K562 (cell line): ENCODE results near the gene CCDC167. TPM values are rescaled to one million over a fixed set of nuclear protein-coding genes. Genes with fewer than 3 reads are reported as not detected.

ENCODE experiments used
- CAMTA2 ChIP-seq: fragments of 250-450 bp; sonication (Bioruptor Pico); conservative IDR thresholded peaks from 2 replicates; pipeline ENCODE4 v1.5.1; 2022
- CBX8 ChIP-seq: fragments of 200-600 bp; sonication (generic); IDR thresholded peaks from 2 replicates; pipeline ENCODE4 v1.6.1; 2012; ENCODE audit warnings: borderline replicate concordance, mixed run types, low read depth, mild to moderate bottlenecking, moderate library complexity, mixed read lengths, low read length, control low read depth, inconsistent platforms; ENCODE audit not compliant: poor library complexity, severe bottlenecking; ENCODE audit errors: extremely low read depth
- CTBP1 ChIP-seq: fragments of 450-650 bp; IDR thresholded peaks from 2 replicates; pipeline ENCODE4 v1.6.1; 2016; ENCODE audit warnings: borderline replicate concordance
- FOXK2 ChIP-seq, 2 experiments: fragments of 450-650 bp; IDR thresholded peaks in 1 of 2; conservative IDR thresholded peaks in 1 of 2; 2 replicates each; pipeline ENCODE4 v1.6.1; 2016; ENCODE audit warnings: low read depth in 2 of 2, mild to moderate bottlenecking in 1 of 2
- IRF1 ChIP-seq: sonication (generic); formaldehyde crosslinking; IDR thresholded peaks from 2 replicates; pipeline ENCODE4 v1.8.0; 2022; ENCODE audit warnings: missing genetic modification reagents, mild to moderate bottlenecking, borderline replicate concordance
- MAZ ChIP-seq, 2 experiments: fragments of 450-650 bp in 1 of 2; sonication (generic) in 1 of 2; formaldehyde crosslinking; IDR thresholded peaks in 1 of 2; conservative IDR thresholded peaks in 1 of 2; 2 replicates each; pipeline versions ENCODE4 v1.4.0 to v1.5.0; 2020; ENCODE audit warnings: mild to moderate bottlenecking in 1 of 2, missing genetic modification reagents in 1 of 2
- MTA1 ChIP-seq: fragments of 450-650 bp; IDR thresholded peaks from 2 replicates; pipeline ENCODE4 v1.6.1; 2017; ENCODE audit warnings: borderline replicate concordance
- NBN ChIP-seq: fragments of 450-650 bp; IDR thresholded peaks from 2 replicates; pipeline ENCODE4 v1.6.1; 2016; ENCODE audit warnings: low read depth, mild to moderate bottlenecking
- NR2C2 ChIP-seq, 2 experiments: fragments of 200-800 bp in 1 of 2; sonication (Bioruptor generic) in 1 of 2; sonication (generic) in 1 of 2; formaldehyde crosslinking in 1 of 2; IDR thresholded peaks; 2 replicates each; pipeline versions ENCODE4 v1.6.1 to v1.8.0; 2016 to 2022; ENCODE audit warnings: mild to moderate bottlenecking in 1 of 2, missing compliant biosample characterization in 1 of 2, missing genetic modification characterization in 1 of 2, missing genetic modification reagents in 1 of 2
- POLR2G ChIP-seq: fragments of 200-400 bp; formaldehyde crosslinking; IDR thresholded peaks from 2 replicates; pipeline ENCODE4 v1.6.1; 2017; ENCODE audit warnings: low read depth, mild to moderate bottlenecking, antibody characterized with exemption, low read length, moderate library complexity
- RNF219 ChIP-seq: fragments of 250-450 bp; sonication (Bioruptor Pico); IDR thresholded peaks from 2 replicates; pipeline ENCODE4 v1.5.0; 2022; ENCODE audit warnings: mild to moderate bottlenecking
- TFAM ChIP-seq: fragments of 250-450 bp; sonication (Bioruptor Pico); conservative IDR thresholded peaks from 2 replicates; pipeline ENCODE4 v1.5.0; 2021; ENCODE audit warnings: mild to moderate bottlenecking, moderate library complexity
- ZNF76 ChIP-seq: fragments of 250-450 bp; sonication (Bioruptor Pico); IDR thresholded peaks from 2 replicates; pipeline ENCODE4 v1.4.0; 2020; ENCODE audit warnings: mild to moderate bottlenecking, moderate library complexity, borderline replicate concordance
- ZNF778 ChIP-seq: fragments of 450-650 bp; formaldehyde crosslinking; IDR thresholded peaks from 2 replicates; pipeline ENCODE4 v1.4.0; 2020; ENCODE audit warnings: mild to moderate bottlenecking, moderate library complexity
- ZNF780A ChIP-seq: fragments of 250-450 bp; sonication (Bioruptor Pico); IDR thresholded peaks from 2 replicates; pipeline ENCODE4 v1.5.0; 2021; ENCODE audit warnings: mild to moderate bottlenecking
- polyA plus RNA-seq, 8 experiments: library from polyadenylated mRNA; depleted of rRNA in 4 of 8; stranded (reverse) in 5 of 8; unstranded in 3 of 8; fragments of >200 nt; fragmentation: Nextera tagmentation in 2 of 8; fragmentation: Illumina TruSeq in 1 of 8; extraction: Ambion mirVana in 2 of 8; extraction: Trizol in 1 of 8; gene quantifications; 2 replicates each; pipeline versions ENCODE4 v1.2.1 to v1.2.3, GENCODE V29; 2011 to 2014; ENCODE audit warnings: inconsistent platforms in 1 of 8, missing spikeins in 1 of 8
- total RNA-seq, 7 experiments: library from RNA; depleted of rRNA in 6 of 7; stranded (reverse); fragments of >200 nt in 6 of 7; fragmentation: Illumina TruSeq in 2 of 7; extraction: Trizol in 2 of 7; gene quantifications; 2 replicates each; pipeline versions ENCODE4 v1.2.1 to v1.2.3, GENCODE V29; 2011 to 2021; ENCODE audit warnings: low replicate concordance in 1 of 7
- TF ChIP-seq, protein P1 (sequence below), 2 experiments: fragments of 150-350 bp in 1 of 2; IDR thresholded peaks; 2 replicates each; pipeline ENCODE4 v1.6.1; 2012 to 2016; ENCODE audit warnings: low read depth in 2 of 2, low read length in 2 of 2, mild to moderate bottlenecking in 1 of 2, moderate library complexity in 1 of 2
- TF ChIP-seq, protein P2 (sequence below): sonication (generic); formaldehyde crosslinking; IDR thresholded peaks from 2 replicates; pipeline ENCODE4 v1.5.0; 2020; ENCODE audit warnings: missing genetic modification reagents
- TF ChIP-seq, protein P3 (sequence below), 2 experiments: fragments of 450-650 bp; conservative IDR thresholded peaks; 2 replicates each; pipeline ENCODE4 v1.6.1; 2017; ENCODE audit warnings: mild to moderate bottlenecking in 2 of 2, moderate library complexity in 2 of 2

Gene CCDC167
- total and polyA plus RNA-seq, 9 of the 15 experiments (the other 6 are each of a cell fraction or from before 2014, with no cell fraction given), result 26.0 to 114 (median 45.2) TPM

DNA sequence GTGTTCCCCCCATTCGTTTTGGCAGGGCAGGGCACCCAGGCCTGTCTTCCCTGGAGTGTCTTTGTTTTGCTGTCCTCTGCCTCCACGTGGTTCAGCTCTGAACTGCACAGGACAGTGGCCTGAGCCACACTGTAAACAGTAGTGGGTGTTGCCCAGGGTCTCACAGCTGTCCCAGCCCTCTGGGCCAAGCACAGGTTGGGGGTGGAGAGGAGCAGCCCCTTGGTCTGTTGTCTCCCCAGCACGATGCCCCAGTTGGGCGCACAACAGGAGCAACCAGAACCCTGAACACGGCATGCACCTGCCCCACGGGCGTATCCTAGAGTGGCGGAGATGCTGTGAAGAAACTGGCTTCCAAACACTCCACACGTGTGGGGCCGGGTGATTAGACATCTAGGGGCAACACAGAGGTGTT, 14.4 kb downstream of the CCDC167 start (continued):
- TF ChIP-seq, protein P1, sequence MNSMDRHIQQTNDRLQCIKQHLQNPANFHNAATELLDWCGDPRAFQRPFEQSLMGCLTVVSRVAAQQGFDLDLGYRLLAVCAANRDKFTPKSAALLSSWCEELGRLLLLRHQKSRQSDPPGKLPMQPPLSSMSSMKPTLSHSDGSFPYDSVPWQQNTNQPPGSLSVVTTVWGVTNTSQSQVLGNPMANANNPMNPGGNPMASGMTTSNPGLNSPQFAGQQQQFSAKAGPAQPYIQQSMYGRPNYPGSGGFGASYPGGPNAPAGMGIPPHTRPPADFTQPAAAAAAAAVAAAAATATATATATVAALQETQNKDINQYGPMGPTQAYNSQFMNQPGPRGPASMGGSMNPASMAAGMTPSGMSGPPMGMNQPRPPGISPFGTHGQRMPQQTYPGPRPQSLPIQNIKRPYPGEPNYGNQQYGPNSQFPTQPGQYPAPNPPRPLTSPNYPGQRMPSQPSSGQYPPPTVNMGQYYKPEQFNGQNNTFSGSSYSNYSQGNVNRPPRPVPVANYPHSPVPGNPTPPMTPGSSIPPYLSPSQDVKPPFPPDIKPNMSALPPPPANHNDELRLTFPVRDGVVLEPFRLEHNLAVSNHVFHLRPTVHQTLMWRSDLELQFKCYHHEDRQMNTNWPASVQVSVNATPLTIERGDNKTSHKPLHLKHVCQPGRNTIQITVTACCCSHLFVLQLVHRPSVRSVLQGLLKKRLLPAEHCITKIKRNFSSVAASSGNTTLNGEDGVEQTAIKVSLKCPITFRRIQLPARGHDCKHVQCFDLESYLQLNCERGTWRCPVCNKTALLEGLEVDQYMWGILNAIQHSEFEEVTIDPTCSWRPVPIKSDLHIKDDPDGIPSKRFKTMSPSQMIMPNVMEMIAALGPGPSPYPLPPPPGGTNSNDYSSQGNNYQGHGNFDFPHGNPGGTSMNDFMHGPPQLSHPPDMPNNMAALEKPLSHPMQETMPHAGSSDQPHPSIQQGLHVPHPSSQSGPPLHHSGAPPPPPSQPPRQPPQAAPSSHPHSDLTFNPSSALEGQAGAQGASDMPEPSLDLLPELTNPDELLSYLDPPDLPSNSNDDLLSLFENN (IDR thresholded peaks at IDR 0.05; ENCODE audit: low read depth in 2 of 2, low read length in 2 of 2), result no peak
- no peak for TF ChIP-seq NR2C2 (CRISPR knock-in tag; IDR thresholded peaks at IDR 0.05)
- no peak for TF ChIP-seq NR2C2 (tag; IDR thresholded peaks at IDR 0.05)
- TF ChIP-seq, protein P2, sequence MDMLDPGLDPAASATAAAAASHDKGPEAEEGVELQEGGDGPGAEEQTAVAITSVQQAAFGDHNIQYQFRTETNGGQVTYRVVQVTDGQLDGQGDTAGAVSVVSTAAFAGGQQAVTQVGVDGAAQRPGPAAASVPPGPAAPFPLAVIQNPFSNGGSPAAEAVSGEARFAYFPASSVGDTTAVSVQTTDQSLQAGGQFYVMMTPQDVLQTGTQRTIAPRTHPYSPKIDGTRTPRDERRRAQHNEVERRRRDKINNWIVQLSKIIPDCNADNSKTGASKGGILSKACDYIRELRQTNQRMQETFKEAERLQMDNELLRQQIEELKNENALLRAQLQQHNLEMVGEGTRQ (CRISPR knock-in tag), result 0 out of 2 replicates have a peak, but pooled peaks have one; percentile 27
- no peak for TF ChIP-seq ZNF778 (CRISPR knock-in tag)
- peak; percentile 47 for TF ChIP-seq POLR2G
- no peak for TF ChIP-seq CBX8
- TF ChIP-seq MTA1, result no peak
- TF ChIP-seq ZNF76, result no peak
- TF ChIP-seq FOXK2 (conservative IDR thresholded peaks at IDR 0.05 in 1 of 2, IDR thresholded peaks at IDR 0.05 in 1 of 2; ENCODE audit: low read depth in 2 of 2), result no peak
- TF ChIP-seq MAZ (CRISPR knock-in tag; conservative IDR thresholded peaks at IDR 0.05 in 1 of 2, IDR thresholded peaks at IDR 0.05 in 1 of 2), result no peak
- no peak for TF ChIP-seq ZNF780A (CRISPR knock-in tag)
- no peak for TF ChIP-seq TFAM (CRISPR knock-in tag)
- TF ChIP-seq RNF219, result no peak
- TF ChIP-seq, protein P3, sequence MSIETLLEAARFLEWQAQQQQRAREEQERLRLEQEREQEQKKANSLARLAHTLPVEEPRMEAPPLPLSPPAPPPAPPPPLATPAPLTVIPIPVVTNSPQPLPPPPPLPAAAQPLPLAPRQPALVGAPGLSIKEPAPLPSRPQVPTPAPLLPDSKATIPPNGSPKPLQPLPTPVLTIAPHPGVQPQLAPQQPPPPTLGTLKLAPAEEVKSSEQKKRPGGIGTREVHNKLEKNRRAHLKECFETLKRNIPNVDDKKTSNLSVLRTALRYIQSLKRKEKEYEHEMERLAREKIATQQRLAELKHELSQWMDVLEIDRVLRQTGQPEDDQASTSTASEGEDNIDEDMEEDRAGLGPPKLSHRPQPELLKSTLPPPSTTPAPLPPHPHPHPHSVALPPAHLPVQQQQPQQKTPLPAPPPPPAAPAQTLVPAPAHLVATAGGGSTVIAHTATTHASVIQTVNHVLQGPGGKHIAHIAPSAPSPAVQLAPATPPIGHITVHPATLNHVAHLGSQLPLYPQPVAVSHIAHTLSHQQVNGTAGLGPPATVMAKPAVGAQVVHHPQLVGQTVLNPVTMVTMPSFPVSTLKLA (conservative IDR thresholded peaks at IDR 0.05), result peak; percentile 62 to 67
- TF ChIP-seq CAMTA2 (CRISPR knock-in tag), result no peak
- TF ChIP-seq NBN, result no peak
- TF ChIP-seq IRF1, result no peak
- no peak for TF ChIP-seq CTBP1
